T-cell (primary cell): ENCODE results near the gene NEUROD1. TPM values are rescaled to one million over a fixed set of nuclear protein-coding genes. Genes with fewer than 3 reads are reported as not detected.

Experiments
- ATAC-seq, 4 experiments: fragments of 200-7000 bp in 3 of 4; fragments of 150-1000 bp in 1 of 4; cut with Tn5 transposase; replicated peaks in 1 of 4; 1 replicate in 3 of 4; 2 replicates in 1 of 4; pipeline ENCODE4 v1.10.0; 2021; ENCODE audit warnings: moderate library complexity in 3 of 4, mild to moderate bottlenecking in 2 of 4, moderate number of reproducible peaks in 1 of 4
- CTCF ChIA-PET, 2 donors: fragments of 300-600 bp; sonication (Branson Sonifier 250); formaldehyde crosslinking; loops; one replicate each; lab custom pipeline; 2022; ENCODE audit warnings: antibody characterized with exemption in 2 of 2; lab: Charles Lee
- POLR2A ChIA-PET, 2 donors: fragments of 300-600 bp; sonication (Branson Sonifier 250); formaldehyde crosslinking; loops; one replicate each; lab custom pipeline; 2022; ENCODE audit warnings: antibody characterized with exemption in 2 of 2; lab: Charles Lee
- DNase-seq, 35 experiments: peaks; one replicate each; pipeline versions ENCODE4 v3.0.0 to v3.0.0-alpha.2; 2013 to 2023
- H3K27ac ChIP-seq: one replicate; pipeline ENCODE4 v1.5.1; 2013; ENCODE audit warnings: low read length
- H3K27me3 ChIP-seq, 2 experiments: replicated peaks in 1 of 2; 1 replicate in 1 of 2; 2 replicates in 1 of 2; pipeline versions ENCODE4 v1.6.1 to v1.7.0; 2013; ENCODE audit warnings: low read length in 1 of 2, mixed read lengths in 1 of 2; ENCODE audit not compliant: control insufficient read depth in 2 of 2, insufficient read depth in 2 of 2; ENCODE audit errors: extremely low read depth in 1 of 2
- H3K36me3 ChIP-seq, 2 donors: 1 replicate in 1 of 2; 2 replicates in 1 of 2; pipeline versions ENCODE4 v1.6.1 to v1.7.0; 2013; ENCODE audit warnings: low read length in 1 of 2; ENCODE audit not compliant: control insufficient read depth in 2 of 2, insufficient read depth in 1 of 2; ENCODE audit errors: extremely low read depth in 1 of 2
- H3K4me1 ChIP-seq, 2 experiments: 1 replicate in 1 of 2; 2 replicates in 1 of 2; pipeline versions ENCODE4 v1.6.1 to v1.7.0; 2013; ENCODE audit warnings: low read length in 2 of 2, mixed read lengths in 1 of 2; ENCODE audit not compliant: insufficient read depth in 2 of 2, control insufficient read depth in 1 of 2; ENCODE audit errors: extremely low read depth in 1 of 2
- H3K4me3 ChIP-seq, 2 donors: 1 replicate in 1 of 2; 2 replicates in 1 of 2; pipeline versions ENCODE4 v1.5.1 to v1.7.0; 2013; ENCODE audit warnings: mild to moderate bottlenecking in 2 of 2, low read length in 1 of 2, moderate library complexity in 1 of 2; ENCODE audit not compliant: control insufficient read depth in 1 of 2; ENCODE audit errors: extremely low read depth in 1 of 2
- H3K9me3 ChIP-seq: 2 replicates; pipeline ENCODE4 v1.7.0; 2013
- H3K27ac Mint-ChIP-seq, 2 donors: one replicate each; pipeline ENCODE4 v1.8.0; 2020 to 2021; ENCODE audit warnings: mild to moderate bottlenecking in 2 of 2, mixed read lengths in 2 of 2
- H3K27me3 Mint-ChIP-seq, 2 donors: one replicate each; pipeline ENCODE4 v1.8.0; 2021 to 2022; ENCODE audit warnings: mixed read lengths in 2 of 2
- H3K36me3 Mint-ChIP-seq: one replicate; pipeline ENCODE4 v1.8.0; 2021; ENCODE audit warnings: mixed read lengths
- H3K4me1 Mint-ChIP-seq, 3 donors: one replicate each; pipeline ENCODE4 v1.8.0; 2020 to 2022; ENCODE audit warnings: mixed read lengths in 3 of 3, mild to moderate bottlenecking in 1 of 3
- H3K4me3 Mint-ChIP-seq, 3 donors: one replicate each; pipeline ENCODE4 v1.8.0; 2020 to 2022; ENCODE audit warnings: mild to moderate bottlenecking in 3 of 3, mixed read lengths in 3 of 3, moderate library complexity in 3 of 3
- H3K9me3 Mint-ChIP-seq, 3 donors: one replicate each; pipeline ENCODE4 v1.8.0; 2020 to 2022; ENCODE audit warnings: mixed read lengths in 3 of 3
- WGBS: methylation state at CpG from one replicate; pipeline ENCODE4 v1.1.5; 2013; ENCODE audit warnings: missing lambda C conversion rate; ENCODE audit not compliant: insufficient coverage; 5-methylcytosine and 5-hydroxymethylcytosine counted together
- total RNA-seq, 35 experiments: library from RNA in 6 of 35; stranded (reverse) in 6 of 35; fragments of 120-200 nt in 1 of 35; gene quantifications; one replicate each; pipeline versions ENCODE4 v1.2.1 to v1.2.4 and lab custom pipeline; 2013 to 2026

The NEUROD1 gene
- total RNA-seq, 5 donors from 2014 or later (not counting 1 experiment from before 2014, with no cell fraction given): not detected

DNA sequence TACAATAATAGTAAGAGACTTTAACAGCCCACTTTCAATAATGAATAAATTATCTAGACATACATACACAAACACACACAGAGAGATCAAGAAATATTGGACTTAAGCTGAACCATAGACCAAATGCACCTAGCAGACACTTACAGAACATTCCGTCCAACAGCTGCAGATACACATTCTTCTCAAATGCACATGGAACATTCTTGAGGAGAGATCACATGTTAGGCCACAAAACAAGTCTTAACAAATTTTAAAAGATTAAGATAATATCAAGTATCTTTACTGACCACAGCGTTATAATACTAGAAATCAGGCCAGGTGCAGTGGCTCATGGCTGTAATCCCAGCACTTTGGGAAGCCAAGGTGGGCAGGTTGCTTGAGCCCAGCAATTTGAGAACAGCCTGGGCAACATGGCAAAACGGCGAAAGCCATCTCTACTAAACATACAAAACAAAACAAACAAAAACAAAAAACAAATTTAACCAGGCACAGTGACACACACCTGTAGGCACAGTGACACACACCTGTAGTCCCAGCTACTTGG is 30.8 kb downstream of the NEUROD1 start:
- Mint-ChIP-seq H3K27me3 (peaks cover 49 to 65% of the 10 kb centered on the region in 2 donors), H3K4me1 (no peaks in the 10 kb centered on the region), H3K4me3 (no peak overlapping the region), H3K9me3 (no peaks in the 10 kb centered on the region), H3K27ac (no peak overlapping the region), H3K36me3 (no peaks in the 10 kb centered on the region)
- Histone ChIP-seq H3K36me3 (no peaks in the 10 kb centered on the region), H3K4me3 (no peak overlapping the region), H3K4me1 (no peaks in the 10 kb centered on the region), H3K27ac (no peak overlapping the region), H3K9me3 (no peaks in the 10 kb centered on the region), H3K27me3 (peaks cover 0 to 6% of the 10 kb centered on the region in 2 experiments)
- 92% methylated on average over 2 of the region's 4 CpGs for WGBS
- no peak for DNase-seq
- POLR2A ChIA-PET: interaction anchor here in 1 of 2 donors (0.7 kb wide), 1 partner anchor 9 kb away, joined by 4 read pairs; no protein-coding TSS in a partner anchor
- CTCF ChIA-PET: no interaction called here
- ATAC-seq: no peak

DNA sequence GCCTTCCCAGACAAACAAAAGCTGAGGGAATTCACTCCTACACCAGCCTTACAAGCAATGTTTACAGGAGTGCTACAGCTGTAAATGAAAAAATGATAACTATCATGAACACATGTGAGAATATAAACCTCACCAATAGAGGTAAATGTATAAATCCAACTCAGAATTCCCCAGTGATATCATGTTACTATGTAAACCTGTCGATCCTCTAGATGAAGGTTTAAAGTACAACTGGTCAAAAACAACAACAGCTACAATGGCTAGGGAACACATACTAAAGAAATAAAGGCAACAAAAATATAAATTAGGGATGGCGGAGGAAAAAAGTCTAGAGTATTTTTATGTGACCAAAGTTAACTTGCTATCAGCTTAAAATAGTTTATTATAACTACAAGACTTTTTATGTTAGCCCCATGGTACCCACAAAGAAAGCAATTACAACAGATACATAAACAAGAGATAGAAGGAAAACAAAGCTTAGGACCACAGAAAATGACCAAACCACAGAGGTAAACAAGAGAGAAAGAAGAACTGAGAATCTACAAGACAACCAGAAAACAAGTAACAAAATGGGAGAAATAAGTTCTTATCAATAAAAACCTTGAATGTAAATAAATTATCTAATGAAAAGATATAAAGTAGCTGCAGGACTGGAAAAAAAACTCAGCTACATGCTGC is 31.7 kb downstream of the NEUROD1 start:
- H3K27me3 Mint-ChIP-seq: peaks cover 49 to 64% of the 10 kb centered on the region in 2 donors
- H3K4me3 ChIP-seq: no peak overlapping the region
- no peaks in the 10 kb centered on the region for H3K36me3 ChIP-seq
- ChIA-PET POLR2A (interaction anchor here (0.7 kb wide), 2 partner anchors 10 to 280 kb away, joined by 4 read pairs; no protein-coding TSS in a partner anchor), CTCF (interaction anchor here in 1 of 2 donors (0.7 kb wide), 1 partner anchor 228 kb away, joined by 3 read pairs; no protein-coding TSS in a partner anchor)
- H3K9me3 Mint-ChIP-seq: no peaks in the 10 kb centered on the region
- H3K36me3 Mint-ChIP-seq: no peaks in the 10 kb centered on the region
- no peak for ATAC-seq
- H3K4me1 Mint-ChIP-seq: no peaks in the 10 kb centered on the region
- no peak overlapping the region for H3K27ac Mint-ChIP-seq
- no peaks in the 10 kb centered on the region for H3K9me3 ChIP-seq
- no peak for DNase-seq
- H3K27me3 ChIP-seq: peaks cover 0 to 8% of the 10 kb centered on the region in 2 experiments
- no peak overlapping the region for H3K27ac ChIP-seq
- H3K4me3 Mint-ChIP-seq: no peak overlapping the region
- no peaks in the 10 kb centered on the region for H3K4me1 ChIP-seq
- WGBS: no CpG with 5 or more reads among the region's 2 CpGs

DNA sequence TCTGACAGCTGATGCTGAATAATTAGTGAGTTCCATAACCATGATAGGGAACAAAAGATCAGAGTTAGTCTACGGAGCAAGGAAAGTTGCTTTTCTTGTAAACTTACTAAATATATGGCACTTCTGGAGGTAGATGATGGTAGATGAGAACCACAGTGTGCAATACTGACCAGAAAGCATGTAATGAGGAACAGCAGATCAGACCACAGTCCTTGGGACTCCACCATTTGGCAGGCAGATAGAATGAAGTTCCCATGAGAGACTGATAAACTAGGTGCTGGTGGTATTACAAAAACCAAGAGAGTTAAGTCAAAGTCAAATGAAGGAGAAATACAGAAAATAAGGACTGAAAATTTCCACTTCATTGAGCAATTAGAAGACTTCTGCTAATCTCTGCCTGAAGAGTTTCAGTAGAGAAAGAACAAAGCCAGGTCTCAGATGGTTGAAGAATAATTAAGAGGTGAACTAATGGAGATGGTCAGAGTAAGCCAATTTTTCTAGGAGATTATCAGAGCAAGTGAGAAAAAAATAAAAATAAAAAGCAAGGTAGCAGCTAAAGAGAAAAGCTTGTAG is 33.8 kb downstream of the NEUROD1 start:
- H3K27me3 ChIP-seq: peaks cover 0 to 8% of the 10 kb centered on the region in 2 experiments
- H3K36me3 ChIP-seq: no peaks in the 10 kb centered on the region
- H3K27me3 Mint-ChIP-seq: peaks cover 45 to 48% of the 10 kb centered on the region in 2 donors
- ChIA-PET CTCF (no interaction called here), POLR2A (no interaction called here)
- no peak overlapping the region for H3K27ac ChIP-seq
- DNase-seq (no peak), ATAC-seq (no peak)
- H3K9me3 ChIP-seq: no peaks in the 10 kb centered on the region
- no peaks in the 10 kb centered on the region for H3K36me3 Mint-ChIP-seq
- H3K4me1 ChIP-seq: no peaks in the 10 kb centered on the region
- H3K27ac Mint-ChIP-seq: no peak overlapping the region
- WGBS: no CpG with 5 or more reads among the region's 1 CpG
- no peak overlapping the region for H3K4me3 ChIP-seq
- no peaks in the 10 kb centered on the region for H3K4me1 Mint-ChIP-seq
- H3K9me3 Mint-ChIP-seq: no peaks in the 10 kb centered on the region
- no peak overlapping the region for H3K4me3 Mint-ChIP-seq

DNA sequence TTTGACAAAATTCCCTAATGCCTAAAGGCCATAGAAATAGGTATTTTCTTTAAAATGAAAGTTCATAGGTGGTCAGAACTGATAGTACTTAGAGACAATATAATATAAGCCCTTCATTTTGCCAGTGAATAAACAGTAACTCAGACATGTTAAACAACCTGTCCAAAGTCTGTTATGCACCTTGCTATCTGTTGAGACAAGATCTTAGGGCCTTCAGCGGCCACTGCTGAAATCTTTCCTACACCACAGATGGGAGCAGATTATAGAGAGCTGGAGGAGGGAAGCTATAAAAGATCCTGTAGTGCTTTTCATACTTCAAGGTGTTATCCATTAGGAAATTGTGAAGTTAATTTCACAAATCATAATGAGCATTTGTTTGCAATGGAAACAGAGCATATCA is 37.2 kb downstream of the NEUROD1 start:
- Mint-ChIP-seq H3K27me3 (peaks cover 29 to 32% of the 10 kb centered on the region in 2 donors), H3K27ac (no peak overlapping the region), H3K36me3 (no peaks in the 10 kb centered on the region), H3K4me1 (no peaks in the 10 kb centered on the region), H3K9me3 (no peaks in the 10 kb centered on the region), H3K4me3 (no peak overlapping the region)
- no CpG with 5 or more reads among the region's 1 CpG for WGBS
- H3K4me3 ChIP-seq: no peak overlapping the region
- ChIA-PET POLR2A (no interaction called here), CTCF (interaction anchor here in 1 of 2 donors (1.0 kb wide), 1 partner anchor 572 kb away, joined by 3 read pairs; no protein-coding TSS in a partner anchor)
- no peak overlapping the region for H3K27ac ChIP-seq
- DNase-seq (no peak), ATAC-seq (no peak)
- H3K27me3 ChIP-seq: peaks cover 0 to 6% of the 10 kb centered on the region in 2 experiments
- no peaks in the 10 kb centered on the region for H3K4me1 ChIP-seq
- no peaks in the 10 kb centered on the region for H3K36me3 ChIP-seq
- no peaks in the 10 kb centered on the region for H3K9me3 ChIP-seq

DNA sequence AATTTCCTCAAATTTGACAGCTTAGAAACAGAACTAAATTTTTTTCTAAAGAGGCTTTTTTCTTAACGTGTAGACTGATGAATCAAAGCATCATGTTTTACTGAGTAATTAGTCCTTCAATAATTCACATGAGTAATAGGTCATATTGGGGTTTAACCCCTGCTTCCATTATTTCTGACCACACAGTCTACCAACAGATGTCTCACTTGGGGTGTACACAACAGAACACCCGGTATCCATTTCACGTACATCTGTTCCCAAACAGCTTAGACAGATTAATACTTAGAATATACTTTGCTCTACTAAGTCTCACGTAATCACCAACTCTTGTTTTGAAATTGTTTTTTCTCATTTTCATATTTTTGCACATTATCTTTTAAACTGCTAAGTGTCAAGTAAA is 38.2 kb downstream of the NEUROD1 start:
- peaks cover 24% of the 10 kb centered on the region in 2 donors for H3K27me3 Mint-ChIP-seq
- no peak for DNase-seq
- no peak overlapping the region for H3K4me3 Mint-ChIP-seq
- no peak overlapping the region for H3K27ac Mint-ChIP-seq
- no peak overlapping the region for H3K4me3 ChIP-seq
- 88% methylated on average over 3 of the region's 4 CpGs for WGBS
- no peak for ATAC-seq
- H3K36me3 Mint-ChIP-seq: no peaks in the 10 kb centered on the region
- ChIA-PET CTCF (interaction anchor here in 1 of 2 donors (0.6 kb wide), 1 partner anchor 366 kb away, joined by 3 read pairs; no protein-coding TSS in a partner anchor), POLR2A (interaction anchor here in 1 of 2 donors (0.6 kb wide), 1 partner anchor 231 kb away, joined by 4 read pairs; no protein-coding TSS in a partner anchor)
- no peaks in the 10 kb centered on the region for H3K4me1 Mint-ChIP-seq
- H3K9me3 ChIP-seq: no peaks in the 10 kb centered on the region
- peaks cover 0 to 6% of the 10 kb centered on the region in 2 experiments for H3K27me3 ChIP-seq
- no peaks in the 10 kb centered on the region for H3K36me3 ChIP-seq
- H3K9me3 Mint-ChIP-seq: no peaks in the 10 kb centered on the region
- no peak overlapping the region for H3K27ac ChIP-seq
- no peaks in the 10 kb centered on the region for H3K4me1 ChIP-seq

DNA sequence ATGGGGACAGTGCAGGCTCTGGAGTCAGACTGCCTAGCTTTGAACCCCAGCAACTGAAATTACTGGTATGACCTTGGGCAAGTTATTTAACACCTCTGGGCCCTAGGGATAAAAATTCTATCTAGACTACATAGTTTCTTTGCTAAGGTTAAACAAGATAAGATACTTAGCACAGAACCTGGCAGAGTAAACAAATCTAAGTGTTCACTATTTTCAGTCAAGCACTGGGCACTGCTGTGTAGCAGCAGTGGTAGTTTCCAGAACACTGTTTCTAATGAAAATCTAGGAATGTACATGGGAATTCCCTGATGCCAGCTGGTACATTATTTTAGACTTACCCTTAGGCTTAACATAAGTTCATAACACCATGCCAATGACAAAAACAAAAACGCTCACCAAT is 40.6 kb downstream of the NEUROD1 start:
- H3K4me3 ChIP-seq: no peak overlapping the region
- Mint-ChIP-seq H3K4me3 (no peak overlapping the region), H3K9me3 (no peaks in the 10 kb centered on the region), H3K27ac (no peak overlapping the region), H3K36me3 (no peaks in the 10 kb centered on the region), H3K4me1 (no peaks in the 10 kb centered on the region), H3K27me3 (peaks cover 5 to 6% of the 10 kb centered on the region in 2 donors)
- POLR2A ChIA-PET: no interaction called here
- 0% methylated on average over 1 of the region's 1 CpG for WGBS
- no peak for DNase-seq
- H3K9me3 ChIP-seq: no peaks in the 10 kb centered on the region
- no peak overlapping the region for H3K27ac ChIP-seq
- CTCF ChIA-PET: interaction anchor here in 1 of 2 donors (1.0 kb wide), 1 partner anchor 75 kb away, joined by 3 read pairs; no protein-coding TSS in a partner anchor
- ATAC-seq: no peak
- H3K4me1 ChIP-seq: no peaks in the 10 kb centered on the region
- no peaks in the 10 kb centered on the region for H3K36me3 ChIP-seq
- H3K27me3 ChIP-seq: peaks cover 0 to 3% of the 10 kb centered on the region in 2 experiments
